ENCODE measurements around the gene DCLK2.

DCLK2 gene

DNA sequence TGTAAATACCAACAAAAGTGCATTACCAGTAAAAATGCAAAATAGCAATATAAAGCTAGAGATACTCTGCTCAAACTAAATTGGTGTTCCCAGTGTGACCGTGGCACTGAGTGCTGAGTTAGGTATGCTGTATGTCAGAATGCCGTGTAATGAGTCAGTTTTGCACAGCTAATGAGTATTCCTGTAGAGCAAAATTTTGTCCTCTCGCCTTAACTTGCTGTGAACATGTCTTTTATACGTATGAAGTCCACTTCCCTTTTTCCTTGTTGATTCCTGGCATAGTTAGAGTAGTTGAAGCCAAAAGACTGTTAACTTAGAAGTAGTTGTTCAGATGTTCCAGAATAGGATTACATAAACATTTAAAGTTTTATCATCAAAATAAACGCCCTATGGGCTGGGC lies 11.5 kb downstream of the DCLK2 start:
- DNase-seq: no peak
- Histone ChIP-seq H3K27ac (no peak overlapping the region), H3K27me3 (replicated peaks) (no peaks in the 10 kb centered on the region), H3K36me3 (replicated peaks) (no peaks in the 10 kb centered on the region), H3K4me3 (ENCODE audit: low read depth, low read length) (no peak overlapping the region)
- TF ChIP-seq, protein P1, sequence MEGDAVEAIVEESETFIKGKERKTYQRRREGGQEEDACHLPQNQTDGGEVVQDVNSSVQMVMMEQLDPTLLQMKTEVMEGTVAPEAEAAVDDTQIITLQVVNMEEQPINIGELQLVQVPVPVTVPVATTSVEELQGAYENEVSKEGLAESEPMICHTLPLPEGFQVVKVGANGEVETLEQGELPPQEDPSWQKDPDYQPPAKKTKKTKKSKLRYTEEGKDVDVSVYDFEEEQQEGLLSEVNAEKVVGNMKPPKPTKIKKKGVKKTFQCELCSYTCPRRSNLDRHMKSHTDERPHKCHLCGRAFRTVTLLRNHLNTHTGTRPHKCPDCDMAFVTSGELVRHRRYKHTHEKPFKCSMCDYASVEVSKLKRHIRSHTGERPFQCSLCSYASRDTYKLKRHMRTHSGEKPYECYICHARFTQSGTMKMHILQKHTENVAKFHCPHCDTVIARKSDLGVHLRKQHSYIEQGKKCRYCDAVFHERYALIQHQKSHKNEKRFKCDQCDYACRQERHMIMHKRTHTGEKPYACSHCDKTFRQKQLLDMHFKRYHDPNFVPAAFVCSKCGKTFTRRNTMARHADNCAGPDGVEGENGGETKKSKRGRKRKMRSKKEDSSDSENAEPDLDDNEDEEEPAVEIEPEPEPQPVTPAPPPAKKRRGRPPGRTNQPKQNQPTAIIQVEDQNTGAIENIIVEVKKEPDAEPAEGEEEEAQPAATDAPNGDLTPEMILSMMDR (IDR thresholded peaks at IDR 0.05; ENCODE audit: low read depth, low read length, missing control alignments): no peak
- in situ Hi-C loops (cut with HindIII; ENCODE audit: low pct_ligation_motif_present, low sequenced_read_pairs): no loop called here

- DNase-seq: no peak
- no peaks in the 10 kb centered on the region for H3K27me3 ChIP-seq (replicated peaks)
- H3K36me3 ChIP-seq (replicated peaks): no peaks in the 10 kb centered on the region
- in situ Hi-C loops (cut with HindIII; ENCODE audit: low pct_ligation_motif_present, low sequenced_read_pairs): no loop called here
- H3K4me3 ChIP-seq (ENCODE audit: low read depth, low read length): no peak overlapping the region
- TF ChIP-seq, protein P1 (IDR thresholded peaks at IDR 0.05; ENCODE audit: low read depth, low read length, missing control alignments): no peak
- H3K27ac ChIP-seq: no peak overlapping the region
Observed at GRCh38 chr4:150090836-150091235, 12.6 kb downstream of the DCLK2 start.

- TF ChIP-seq, protein P1 (IDR thresholded peaks at IDR 0.05; ENCODE audit: low read depth, low read length, missing control alignments): no peak
- Histone ChIP-seq H3K27ac (no peak overlapping the region), H3K36me3 (replicated peaks) (no peaks in the 10 kb centered on the region), H3K4me3 (ENCODE audit: low read depth, low read length) (no peak overlapping the region), H3K27me3 (replicated peaks) (no peaks in the 10 kb centered on the region)
- in situ Hi-C loops (cut with HindIII; ENCODE audit: low pct_ligation_motif_present, low sequenced_read_pairs): no loop called here
- DNase-seq: no peak
Observed at GRCh38 chr4:150094676-150095075, 16.4 kb downstream of the DCLK2 start.

GRCh38 chr4:150096625-150097024 lies 18.4 kb downstream of the DCLK2 start:
- in situ Hi-C loops (cut with HindIII; ENCODE audit: low pct_ligation_motif_present, low sequenced_read_pairs): no loop called here
- Histone ChIP-seq H3K4me3 (ENCODE audit: low read depth, low read length) (no peak overlapping the region), H3K27me3 (replicated peaks) (no peaks in the 10 kb centered on the region), H3K36me3 (replicated peaks) (no peaks in the 10 kb centered on the region), H3K27ac (no peak overlapping the region)
- DNase-seq: no peak
- TF ChIP-seq, protein P1 (IDR thresholded peaks at IDR 0.05; ENCODE audit: low read depth, low read length, missing control alignments): no peak

DNA sequence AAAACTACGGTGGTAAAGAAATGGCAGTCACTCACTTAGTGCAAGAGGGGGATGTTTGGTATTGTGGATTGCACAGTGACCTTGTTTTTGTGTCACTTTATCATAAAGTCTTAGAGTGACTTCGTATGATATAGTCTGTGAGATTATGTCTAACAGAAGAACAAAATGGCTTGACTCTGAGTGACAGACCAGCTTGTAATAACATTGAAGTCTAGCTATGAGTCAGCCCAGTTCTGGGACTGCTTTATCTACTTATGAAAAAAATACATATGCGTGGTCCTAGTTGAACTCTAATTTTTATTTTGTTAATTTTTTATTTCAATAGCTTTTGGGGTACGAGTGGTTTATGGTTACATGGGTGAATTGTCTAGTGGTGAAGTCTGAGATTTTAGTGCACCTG lies 20.0 kb downstream of the DCLK2 start:
- H3K4me3 ChIP-seq (ENCODE audit: low read depth, low read length): no peak overlapping the region
- peak; percentile 68 for DNase-seq
- in situ Hi-C loops (cut with HindIII; ENCODE audit: low pct_ligation_motif_present, low sequenced_read_pairs): no loop called here
- H3K27ac ChIP-seq: no peak overlapping the region
- TF ChIP-seq, protein P1 (IDR thresholded peaks at IDR 0.05; ENCODE audit: low read depth, low read length, missing control alignments): no peak
- no peaks in the 10 kb centered on the region for H3K36me3 ChIP-seq (replicated peaks)
- H3K27me3 ChIP-seq (replicated peaks): no peaks in the 10 kb centered on the region

DNA sequence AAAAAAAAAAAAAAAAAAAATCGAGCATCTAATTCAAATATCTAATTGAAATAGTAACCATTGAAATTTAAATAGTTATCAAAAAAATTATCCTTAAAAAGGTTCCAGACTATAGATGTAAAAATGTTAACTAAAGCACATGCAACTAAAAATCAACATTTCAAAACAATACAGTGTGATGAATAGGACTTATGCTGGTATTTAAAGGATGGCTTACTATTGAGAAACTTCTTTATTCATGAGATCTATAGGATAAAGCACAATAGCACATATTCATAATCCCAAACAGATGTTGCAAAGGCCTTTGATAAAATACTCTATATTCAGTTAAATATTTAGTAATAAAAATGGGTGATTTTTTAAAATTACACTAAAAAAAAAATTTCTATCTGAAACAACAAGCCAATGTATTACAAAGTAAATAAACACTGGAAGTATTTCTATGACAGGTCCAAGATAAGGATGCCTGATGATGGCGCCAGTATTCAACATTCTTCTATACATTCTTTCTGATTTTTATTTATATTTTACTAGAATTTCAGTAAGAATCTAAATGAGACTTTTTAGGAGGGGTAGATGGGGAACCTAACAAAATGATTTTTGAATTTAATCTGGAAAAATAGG lies 26.3 kb downstream of the DCLK2 start:
- DNase-seq: no peak
- Histone ChIP-seq H3K27ac (no peak overlapping the region), H3K27me3 (replicated peaks) (no peaks in the 10 kb centered on the region), H3K4me3 (ENCODE audit: low read depth, low read length) (no peak overlapping the region), H3K36me3 (replicated peaks) (no peaks in the 10 kb centered on the region)
- in situ Hi-C loops (cut with HindIII; ENCODE audit: low pct_ligation_motif_present, low sequenced_read_pairs): no loop called here
- TF ChIP-seq, protein P1 (IDR thresholded peaks at IDR 0.05; ENCODE audit: low read depth, low read length, missing control alignments): no peak
